Measurements from ENCODE around the gene ALCAM. TPM values are rescaled to one million over a fixed set of nuclear protein-coding genes. Genes with fewer than 3 reads are reported as not detected.

The ALCAM gene
- total and polyA plus RNA-seq, 2 donors (not counting 1 experiment from before 2014, with no cell fraction given), result 6.2 to 23.8 TPM

GRCh38 chr3:105406268-105406667, 39.6 kb downstream of the ALCAM start:
- Mint-ChIP-seq H3K4me3 (no peak overlapping the region), H3K27ac (no peak overlapping the region), H3K27me3 (no peaks in the 10 kb centered on the region), H3K9me3 (ENCODE audit: insufficient read depth) (peaks cover 8% of the 10 kb centered on the region), H3K4me1 (peaks cover 3% of the 10 kb centered on the region)
- DNase-seq, result no peak
- CTCF ChIA-PET, result no interaction called here
- Histone ChIP-seq H3K36me3 (replicated peaks in 1 of 2; ENCODE audit: control extremely low read depth in 1 of 2, control insufficient read depth in 1 of 2, extremely low read depth in 1 of 2, insufficient read depth in 2 of 2, low read length in 1 of 2) (no peaks in the 10 kb centered on the region), H4K20me1 (ENCODE audit: control insufficient read depth, insufficient read depth, low read length, poor library complexity, severe bottlenecking) (no peaks in the 10 kb centered on the region), H3K9me3 (ENCODE audit: control extremely low read depth in 1 of 3, control insufficient read depth in 2 of 3, insufficient read depth in 1 of 3, low read length in 2 of 3) (peaks cover 3 to 12% (median 5%) of the 10 kb centered on the region in 3 donors), H3K79me2 (ENCODE audit: control insufficient read depth, insufficient read depth, low read length) (peaks cover 10% of the 10 kb centered on the region), H3K27ac (ENCODE audit: low read length in 2 of 2) (no peak overlapping the region), H3K4me1 (ENCODE audit: control insufficient read depth in 2 of 2, insufficient read depth in 2 of 2, low read length in 2 of 2) (no peaks in the 10 kb centered on the region), H3K27me3 (replicated peaks in 1 of 4; ENCODE audit: control extremely low read depth in 1 of 4, control insufficient read depth in 3 of 4, insufficient read depth in 4 of 4, low read length in 3 of 4) (no peaks in the 10 kb centered on the region), H3K4me3 (ENCODE audit: control extremely low read depth in 1 of 5, extremely low read depth in 1 of 5, insufficient read depth in 1 of 5, low read depth in 2 of 5, low read length in 4 of 5) (no peak overlapping the region), H3K4me2 (replicated peaks; ENCODE audit: low read depth, low read length, poor library complexity, severe bottlenecking) (no peak overlapping the region), H2AFZ (ENCODE audit: insufficient read depth, low read depth, low read length, poor library complexity, severe bottlenecking) (no peak overlapping the region), H3K9ac (ENCODE audit: low read length) (no peak overlapping the region)
- no peak for ATAC-seq (ENCODE audit: low read depth)
- intact Hi-C loops (cut with micrococcal nuclease), result no loop called here
- WGBS (ENCODE audit: insufficient coverage), result 100% methylated on average over 1 of the region's 2 CpGs
- TF ChIP-seq CTCF (IDR thresholded peaks at IDR 0.05) (no peak), EZH2 (IDR thresholded peaks at IDR 0.05; ENCODE audit: borderline replicate concordance, insufficient read depth, low read depth, low read length, poor library complexity, severe bottlenecking) (no peak)
- POLR2A ChIA-PET, result no interaction called here

DNA sequence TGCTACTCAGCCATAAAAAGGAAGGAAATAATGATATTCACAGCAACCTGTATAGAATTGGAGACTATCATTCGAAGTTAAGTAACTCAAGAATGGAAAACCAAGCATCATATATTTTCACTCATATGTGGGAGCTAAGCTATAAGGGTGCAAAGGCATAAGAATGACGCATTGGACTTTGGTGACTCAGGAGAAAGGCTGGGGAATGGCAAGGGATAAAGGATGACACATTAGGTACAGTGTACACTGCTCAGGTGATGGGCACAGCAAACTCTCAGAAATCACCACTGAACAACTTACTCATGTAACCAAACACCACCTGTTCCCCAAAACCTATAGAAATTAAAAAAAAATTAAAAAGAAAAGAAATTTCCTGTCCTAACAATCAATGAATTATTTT, 42.7 kb downstream of the ALCAM start:
- H3K79me2 ChIP-seq (ENCODE audit: control insufficient read depth, insufficient read depth, low read length), result peaks cover 5% of the 10 kb centered on the region
- no peaks in the 10 kb centered on the region for H3K9me3 ChIP-seq (ENCODE audit: control extremely low read depth in 1 of 3, control insufficient read depth in 2 of 3, insufficient read depth in 1 of 3, low read length in 2 of 3)
- H3K36me3 ChIP-seq (replicated peaks in 1 of 2; ENCODE audit: control extremely low read depth in 1 of 2, control insufficient read depth in 1 of 2, extremely low read depth in 1 of 2, insufficient read depth in 2 of 2, low read length in 1 of 2), result no peaks in the 10 kb centered on the region
- POLR2A ChIA-PET, result no interaction called here
- no peaks in the 10 kb centered on the region for H3K27me3 Mint-ChIP-seq
- no peak overlapping the region for H3K4me2 ChIP-seq (replicated peaks; ENCODE audit: low read depth, low read length, poor library complexity, severe bottlenecking)
- H3K4me3 Mint-ChIP-seq, result no peak overlapping the region
- no peak overlapping the region for H3K4me3 ChIP-seq (ENCODE audit: control extremely low read depth in 1 of 5, extremely low read depth in 1 of 5, insufficient read depth in 1 of 5, low read depth in 2 of 5, low read length in 4 of 5)
- WGBS (ENCODE audit: insufficient coverage), result no CpG with 5 or more reads among the region's 2 CpGs
- ATAC-seq (ENCODE audit: low read depth), result no peak
- H3K27me3 ChIP-seq (replicated peaks in 1 of 4; ENCODE audit: control extremely low read depth in 1 of 4, control insufficient read depth in 3 of 4, insufficient read depth in 4 of 4, low read length in 3 of 4), result no peaks in the 10 kb centered on the region
- no peaks in the 10 kb centered on the region for H4K20me1 ChIP-seq (ENCODE audit: control insufficient read depth, insufficient read depth, low read length, poor library complexity, severe bottlenecking)
- CTCF ChIA-PET, result no interaction called here
- H3K9ac ChIP-seq (ENCODE audit: low read length), result no peak overlapping the region
- H3K4me1 ChIP-seq (ENCODE audit: control insufficient read depth in 2 of 2, insufficient read depth in 2 of 2, low read length in 2 of 2), result peaks cover 0 to 3% of the 10 kb centered on the region in 2 donors
- H3K27ac ChIP-seq (ENCODE audit: low read length in 2 of 2), result no peak overlapping the region
- no peak overlapping the region for H2AFZ ChIP-seq (ENCODE audit: insufficient read depth, low read depth, low read length, poor library complexity, severe bottlenecking)
- no peaks in the 10 kb centered on the region for H3K9me3 Mint-ChIP-seq (ENCODE audit: insufficient read depth)
- TF ChIP-seq EZH2 (IDR thresholded peaks at IDR 0.05; ENCODE audit: borderline replicate concordance, insufficient read depth, low read depth, low read length, poor library complexity, severe bottlenecking) (no peak), CTCF (IDR thresholded peaks at IDR 0.05) (no peak)
- no peak overlapping the region for H3K27ac Mint-ChIP-seq
- DNase-seq, result no peak
- H3K4me1 Mint-ChIP-seq, result peaks cover 6% of the 10 kb centered on the region
- intact Hi-C loops (cut with micrococcal nuclease), result no loop called here

Measured in B cell (primary cell).